Measurements from ENCODE around the gene RSPH1. TPM values are rescaled to one million over a fixed set of nuclear protein-coding genes. Genes with fewer than 3 reads are reported as not detected.

The RSPH1 gene
- total and polyA plus RNA-seq, 2 of the 8 experiments (the other 6 are each of a cell fraction or from before 2014, with no cell fraction given): 0.24 TPM; not detected in 1

GRCh38 chr21:42461185-42461520 is 34.9 kb downstream of the RSPH1 start:
- Histone ChIP-seq H3K23me2 (ENCODE audit: low read depth, low read length) (no peaks in the 10 kb centered on the region; the same call in none of the 2 replicates), H3K9ac (replicated peaks in 1 of 4; ENCODE audit: extremely low read depth in 1 of 4, low read depth in 3 of 4, low read length in 3 of 4) (no peak overlapping the region), H4K20me1 (replicated peaks in 1 of 2; ENCODE audit: control insufficient read depth in 1 of 2, insufficient read depth in 2 of 2, low read length in 2 of 2) (no peaks in the 10 kb centered on the region), H3K4me1 (replicated peaks in 1 of 4; ENCODE audit: control insufficient read depth in 3 of 4, insufficient read depth in 4 of 4, low read length in 3 of 4) (peaks cover 1 to 13% (median 10%) of the 10 kb centered on the region in 4 experiments; a peak in 6 of 7 replicates), H3K27me3 (replicated peaks in 1 of 4; ENCODE audit: control insufficient read depth in 3 of 4, extremely low read depth in 1 of 4, insufficient read depth in 3 of 4, low read length in 3 of 4) (no peaks in the 10 kb centered on the region), H3K4me3 (ENCODE audit: extremely low read depth in 1 of 4, insufficient read depth in 2 of 4, low read depth in 3 of 4, low read length in 4 of 4) (no peak overlapping the region; a peak in 1 of 8 replicates), H3K56ac (replicated peaks; ENCODE audit: insufficient read length, low read depth, low read length) (no peak overlapping the region), H2BK20ac (ENCODE audit: low read length) (no peak overlapping the region), H3K36me3 (ENCODE audit: control insufficient read depth in 2 of 4, insufficient read depth in 4 of 4, low read length in 3 of 4) (no peaks in the 10 kb centered on the region), H2AK5ac (ENCODE audit: low read depth, low read length) (no peak overlapping the region), H2AFZ (ENCODE audit: low read length) (no peak overlapping the region), H3K18ac (ENCODE audit: extremely low read depth, low read length) (no peak overlapping the region), H3K4ac (replicated peaks; ENCODE audit: insufficient read length, low read depth, low read length) (no peak overlapping the region), H2BK15ac (ENCODE audit: low read length) (no peak overlapping the region), H4K5ac (ENCODE audit: insufficient read length, low read depth, low read length) (no peak overlapping the region), H3K27ac (ENCODE audit: low read depth, low read length) (no peak overlapping the region), H3K79me1 (ENCODE audit: low read depth, low read length) (no peaks in the 10 kb centered on the region), H2BK12ac (ENCODE audit: low read depth, low read length) (no peak overlapping the region), H3K9me3 (ENCODE audit: insufficient read depth in 2 of 2, low read depth in 1 of 2, low read length in 1 of 2) (peaks cover 2 to 3% of the 10 kb centered on the region in 2 experiments; a peak in 2 of 4 replicates), H4K91ac (replicated peaks; ENCODE audit: insufficient read length, low read length) (no peak overlapping the region), H3K4me2 (ENCODE audit: insufficient read depth in 1 of 2, low read depth in 2 of 2, low read length in 2 of 2) (no peak overlapping the region), H2BK120ac (replicated peaks; ENCODE audit: low read depth, low read length) (no peak overlapping the region), H4K8ac (ENCODE audit: extremely low read depth, insufficient read depth, low read length) (no peak overlapping the region), H2BK5ac (ENCODE audit: low read depth, low read length) (no peak overlapping the region), H3K23ac (ENCODE audit: insufficient read length) (no peak overlapping the region), H3K14ac (ENCODE audit: insufficient read length) (no peak overlapping the region), H3K79me2 (ENCODE audit: control insufficient read depth in 1 of 2, insufficient read depth in 2 of 2, low read length in 2 of 2) (no peaks in the 10 kb centered on the region)
- DNase-seq (ENCODE audit: low read depth in 1 of 2, low spot score in 2 of 2) (no peak), FAIRE-seq (no peak)
- POLR2A ChIA-PET (ENCODE audit: partially characterized antibody): no interaction called here
- WGBS, 2 experiments (ENCODE audit: extremely low coverage in 1 of 2, insufficient coverage in 1 of 2, insufficient read length in 1 of 2, insufficient replicate concordance in 2 of 2, low coverage in 1 of 2, low lambda C conversion rate in 2 of 2, missing lambda C conversion rate in 1 of 2): 87% methylated on average over 5 of the region's 5 CpGs; no CpG with 5 or more reads in 1 of the 2 experiments
- CTCF ChIA-PET (ENCODE audit: partially characterized antibody): no interaction called here
- TF ChIP-seq CTCF (IDR thresholded peaks at IDR 0.05; ENCODE audit: control extremely low read depth in 1 of 3, insufficient read depth in 1 of 3, low read depth in 1 of 3, low read length in 3 of 3) (no peak), BACH1 (IDR thresholded peaks at IDR 0.05; ENCODE audit: low read length) (no peak), MAFK (IDR thresholded peaks at IDR 0.05; ENCODE audit: low read depth, low read length) (no peak), TCF12 (IDR thresholded peaks at IDR 0.05; ENCODE audit: low read depth, low read length) (no peak), TAF1 (IDR thresholded peaks at IDR 0.05; ENCODE audit: low read depth, low read length) (no peak), POU5F1 (IDR thresholded peaks at IDR 0.05; ENCODE audit: low read depth, low read length) (no peak), CHD1 (IDR thresholded peaks at IDR 0.05; ENCODE audit: low read depth, low read length) (no peak), CBX5 (IDR thresholded peaks at IDR 0.05; ENCODE audit: low read depth, low read length) (no peak), POLR2AphosphoS5 (IDR thresholded peaks at IDR 0.05; ENCODE audit: low read depth, low read length) (no peak), HDAC2 (IDR thresholded peaks at IDR 0.05; ENCODE audit: borderline replicate concordance in 1 of 2, low read depth in 2 of 2, low read length in 2 of 2) (no peak), BRCA1 (IDR thresholded peaks at IDR 0.05; ENCODE audit: low read depth, low read length) (no peak), CREB1 (IDR thresholded peaks at IDR 0.05) (no peak), SIN3A (conservative IDR thresholded peaks at IDR 0.05 in 1 of 2, IDR thresholded peaks at IDR 0.05 in 1 of 2; ENCODE audit: low read depth in 1 of 2, low read length in 2 of 2) (no peak)

Data from H1 (cell line).